CD4-positive, alpha-beta T cell (primary cell): ENCODE measurements around the gene BRICD5. TPM values are rescaled to one million over a fixed set of nuclear protein-coding genes. Genes with fewer than 3 reads are reported as not detected.

Source experiments
- ATAC-seq: fragments of 200-7000 bp; cut with Tn5 transposase; one replicate; pipeline ENCODE4 v1.10.0; 2022; ENCODE audit warnings: mild to moderate bottlenecking; ENCODE audit not compliant: poor library complexity
- CTCF ChIA-PET: fragments of 350-600 bp; sonication (Branson Sonifier 250); formaldehyde crosslinking; loops from one replicate; lab custom pipeline; 2021; ENCODE audit warnings: antibody characterized with exemption, inconsistent platforms; lab: Charles Lee
- POLR2A ChIA-PET: fragments of 350-600 bp; sonication (Branson Sonifier 250); formaldehyde crosslinking; loops from one replicate; lab custom pipeline; 2021; ENCODE audit warnings: antibody characterized with exemption, inconsistent platforms; lab: Charles Lee
- DNase-seq, 14 experiments: peaks; one replicate each; pipeline ENCODE4 v3.0.0-alpha.2; 2013 to 2020; ENCODE audit warnings: mixed read lengths in 2 of 14
- H3K27ac ChIP-seq, 2 donors: one replicate each; pipeline versions ENCODE4 v1.5.1 to v1.7.0; 2013; ENCODE audit warnings: low read length in 2 of 2, low read depth in 1 of 2, mild to moderate bottlenecking in 1 of 2
- H3K27me3 ChIP-seq, 2 experiments: 1 replicate in 1 of 2; 2 replicates in 1 of 2; pipeline versions ENCODE4 v1.6.1 to v1.7.0; 2013; ENCODE audit warnings: low read length in 2 of 2, control low read depth in 1 of 2, mild to moderate bottlenecking in 1 of 2, moderate library complexity in 1 of 2; ENCODE audit not compliant: insufficient read depth in 2 of 2, control insufficient read depth in 1 of 2
- H3K36me3 ChIP-seq: one replicate; pipeline ENCODE4 v1.6.1; 2013; ENCODE audit warnings: low read length, control low read depth; ENCODE audit not compliant: insufficient read depth
- H3K4me1 ChIP-seq: one replicate; pipeline ENCODE4 v1.6.1; 2013; ENCODE audit warnings: low read length, control low read depth; ENCODE audit not compliant: insufficient read depth
- H3K4me3 ChIP-seq: one replicate; pipeline ENCODE4 v1.5.1; 2013; ENCODE audit warnings: mild to moderate bottlenecking, low read length, moderate library complexity
- H3K9me3 ChIP-seq, 2 experiments: 1 replicate in 1 of 2; 2 replicates in 1 of 2; pipeline versions ENCODE4 v1.6.1 to v1.7.0; 2013; ENCODE audit warnings: low read length in 2 of 2, mild to moderate bottlenecking in 2 of 2, control low read depth in 1 of 2, moderate library complexity in 1 of 2; ENCODE audit not compliant: control insufficient read depth in 1 of 2, insufficient read depth in 1 of 2
- H3K27ac Mint-ChIP-seq: one replicate; pipeline ENCODE4 v1.8.0; 2020; ENCODE audit warnings: mixed read lengths
- H3K27me3 Mint-ChIP-seq: one replicate; pipeline ENCODE4 v1.8.0; 2021; ENCODE audit warnings: mixed read lengths
- H3K36me3 Mint-ChIP-seq: one replicate; pipeline ENCODE4 v1.8.0; 2021; ENCODE audit warnings: low read depth, mixed read lengths
- H3K4me1 Mint-ChIP-seq: one replicate; pipeline ENCODE4 v1.8.0; 2021; ENCODE audit warnings: low read depth, mixed read lengths
- H3K4me3 Mint-ChIP-seq: one replicate; pipeline ENCODE4 v1.8.0; 2020; ENCODE audit warnings: mild to moderate bottlenecking, mixed read lengths
- H3K9me3 Mint-ChIP-seq: one replicate; pipeline ENCODE4 v1.8.0; 2020; ENCODE audit warnings: mixed read lengths
- CTCF ChIP-seq: fragments of 200-600 bp; IDR thresholded peaks from one replicate; pipeline ENCODE4 v1.8.0; 2022; ENCODE audit warnings: antibody characterized with exemption, mild to moderate bottlenecking
- intact Hi-C, 2 experiments: fragments of 100-400 bp; cut with DNase I in 1 of 2; cut with micrococcal nuclease in 1 of 2; formaldehyde crosslinking; loops; one replicate each; pipeline versions ENCODE4 v1.15.1 to v1.9.0; 2023 to 2025; cut with DNase I, micrococcal nuclease
- total RNA-seq, 174 experiments: library from RNA in 2 of 174; stranded (reverse) in 2 of 174; gene quantifications; one replicate each; pipeline ENCODE4 v1.2.3 and lab custom pipeline; 2021 to 2026

BRICD5 gene
- total RNA-seq, 2 experiments from 2014 or later: 4.2 to 5.0 TPM

- Histone ChIP-seq H3K36me3 (peaks cover 34% of the 10 kb centered on the region), H3K9me3 (peaks cover 0 to 11% of the 10 kb centered on the region in 2 experiments), H3K27ac (no peak overlapping the region), H3K27me3 (no peaks in the 10 kb centered on the region), H3K4me3 (no peak overlapping the region), H3K4me1 (peaks cover 16% of the 10 kb centered on the region)
- no peak for DNase-seq
- ChIA-PET CTCF (no interaction called here), POLR2A (no interaction called here)
- TF ChIP-seq CTCF: no peak
- intact Hi-C loops: no loop called here
- Mint-ChIP-seq H3K9me3 (no peaks in the 10 kb centered on the region), H3K27ac (no peak overlapping the region), H3K4me1 (no peaks in the 10 kb centered on the region), H3K36me3 (peaks cover 4% of the 10 kb centered on the region), H3K4me3 (no peak overlapping the region), H3K27me3 (no peaks in the 10 kb centered on the region)
- ATAC-seq: no peak
These were observed 44.8 kb downstream of the BRICD5 start for GRCh38 chr16:2165861-2166260.

GRCh38 chr16:2163211-2163881 lies 47.3 kb downstream of the BRICD5 start:
- peaks cover 4% of the 10 kb centered on the region for H3K36me3 Mint-ChIP-seq
- no peak for TF ChIP-seq CTCF
- peaks cover 27% of the 10 kb centered on the region for H3K4me1 ChIP-seq
- peaks cover 4% of the 10 kb centered on the region for H3K4me1 Mint-ChIP-seq
- H3K4me3 ChIP-seq: no peak overlapping the region
- DNase-seq (peak in 5 of 14 experiments; percentile 19 to 72 (median 44)), ATAC-seq (peak; percentile 63)
- intact Hi-C loops: no loop called here
- H3K27me3 ChIP-seq: no peaks in the 10 kb centered on the region
- peak overlapping the region in 1 of 2 donors; percentile 17 for H3K27ac ChIP-seq
- ChIA-PET CTCF (no interaction called here), POLR2A (no interaction called here)
- H3K9me3 Mint-ChIP-seq: no peaks in the 10 kb centered on the region
- H3K9me3 ChIP-seq: peaks cover 0 to 11% of the 10 kb centered on the region in 2 experiments
- H3K27me3 Mint-ChIP-seq: no peaks in the 10 kb centered on the region
- H3K27ac Mint-ChIP-seq: peak overlapping the region; percentile 36
- no peak overlapping the region for H3K4me3 Mint-ChIP-seq
- H3K36me3 ChIP-seq: peaks cover 23% of the 10 kb centered on the region

- peaks cover 4% of the 10 kb centered on the region for H3K4me1 Mint-ChIP-seq
These were observed 48.0 kb downstream of the BRICD5 start for GRCh38 chr16:2162676-2163118.

More at GRCh38 chr16:2162676-2163118, 48.0 kb downstream of the BRICD5 start:
- no peaks in the 10 kb centered on the region for H3K27me3 ChIP-seq
- H3K27ac ChIP-seq: peak overlapping the region in 1 of 2 donors; percentile 13
- intact Hi-C loops: no loop called here
- peaks cover 21% of the 10 kb centered on the region for H3K36me3 ChIP-seq
- H3K36me3 Mint-ChIP-seq: peaks cover 4% of the 10 kb centered on the region
- H3K9me3 ChIP-seq: peaks cover 0 to 11% of the 10 kb centered on the region in 2 experiments
- no peaks in the 10 kb centered on the region for H3K27me3 Mint-ChIP-seq
- ChIA-PET POLR2A (no interaction called here), CTCF (no interaction called here)
- peaks cover 33% of the 10 kb centered on the region for H3K4me1 ChIP-seq
- DNase-seq (no peak), ATAC-seq (no peak)
- peak overlapping the region; percentile 36 for H3K27ac Mint-ChIP-seq
- H3K4me3 Mint-ChIP-seq: no peak overlapping the region
- H3K9me3 Mint-ChIP-seq: no peaks in the 10 kb centered on the region
- H3K4me3 ChIP-seq: no peak overlapping the region
- no peak for TF ChIP-seq CTCF
